Gastroesophageal sphincter (tissue), 3 donors: ENCODE results near the gene NAT9.

ENCODE experiments used
- CTCF ChIP-seq, 4 experiments: fragments of 200-600 bp in 2 of 4; fragments of 450-650 bp in 2 of 4; sonication (generic) in 1 of 4; IDR thresholded peaks; one replicate each; pipeline ENCODE4 v1.5.1; 2017 to 2019; ENCODE audit warnings: antibody characterized with exemption in 4 of 4, mild to moderate bottlenecking in 2 of 4, moderate library complexity in 2 of 4
- EP300 ChIP-seq: sonication (generic); formaldehyde crosslinking; IDR thresholded peaks from one replicate; pipeline ENCODE4 v1.6.1; 2017; ENCODE audit warnings: antibody characterized with exemption, mild to moderate bottlenecking
- POLR2A ChIP-seq, 2 donors: fragments of 450-650 bp; IDR thresholded peaks; one replicate each; pipeline ENCODE4 v1.6.1; 2017; ENCODE audit warnings: antibody characterized with exemption in 2 of 2, mild to moderate bottlenecking in 2 of 2, moderate library complexity in 1 of 2
- POLR2AphosphoS5 ChIP-seq: sonication (generic); formaldehyde crosslinking; IDR thresholded peaks from one replicate; pipeline ENCODE4 v1.6.1; 2017; ENCODE audit warnings: antibody characterized with exemption

- TF ChIP-seq EP300 (no peak), CTCF (IDR thresholded peaks at IDR 0.05) (no peak), POLR2A (IDR thresholded peaks at IDR 0.05) (no peak), POLR2AphosphoS5 (no peak)
Observed at GRCh38 chr17:74784125-74784810, 8.1 kb upstream of the NAT9 start.
